GM21381 (cell line): ENCODE measurements around the gene ZBTB12.
"Not testable (repeated sequence)": the region's sequence is repeated elsewhere in the genome, so short reads cannot be mapped to it uniquely, and the experiment has no call there.

Source experiments
- ATAC-seq: cut with Tn5 transposase; IDR thresholded peaks from one replicate; pipeline ENCODE4 v1.9.1; 2021; ENCODE audit warnings: mild to moderate bottlenecking, moderate library complexity; ENCODE audit not compliant: unreplicated experiment

The ZBTB12 gene

GRCh38 chr6:31877125-31877650 lies 24.7 kb downstream of the ZBTB12 start:
- no peak for ATAC-seq

- ATAC-seq: no peak
Observed at GRCh38 chr6:31876357-31876756, 25.5 kb downstream of the ZBTB12 start.

GRCh38 chr6:31875877-31876276 lies 26.0 kb downstream of the ZBTB12 start:
- no peak for ATAC-seq

- no peak for ATAC-seq
Observed at GRCh38 chr6:31874836-31875572, 26.9 kb downstream of the ZBTB12 start.

GRCh38 chr6:31874084-31874670 lies 27.7 kb downstream of the ZBTB12 start:
- no peak for ATAC-seq

GRCh38 chr6:31871046-31871659 lies 30.7 kb downstream of the ZBTB12 start:
- ATAC-seq: no peak

- no peak for ATAC-seq
Observed at GRCh38 chr6:31870385-31870921, 31.4 kb downstream of the ZBTB12 start.

GRCh38 chr6:31869343-31869742 lies 32.5 kb downstream of the ZBTB12 start:
- ATAC-seq: no peak

- not testable (repeated sequence) for ATAC-seq
Observed at GRCh38 chr6:31868658-31868971, 33.3 kb downstream of the ZBTB12 start.

GRCh38 chr6:31865205-31866118 lies 36.4 kb downstream of the ZBTB12 start:
- no peak for ATAC-seq

- no peak for ATAC-seq
Observed at GRCh38 chr6:31864818-31865204, 37.1 kb downstream of the ZBTB12 start.

GRCh38 chr6:31864123-31864562 lies 37.7 kb downstream of the ZBTB12 start:
- ATAC-seq: not testable (repeated sequence)

- ATAC-seq: peak; percentile 86
Observed at GRCh38 chr6:31862344-31863235, 39.3 kb downstream of the ZBTB12 start, which contains the start of gene NEU1. Gene NEU1, minus strand, starts transcription at chr6:31862821. Its CDS starts 45 bp downstream, at chr6:31862776.

GRCh38 chr6:31861919-31862343 lies 40.0 kb downstream of the ZBTB12 start:
- ATAC-seq: no peak

- no peak for ATAC-seq
Observed at GRCh38 chr6:31861150-31861549, 40.7 kb downstream of the ZBTB12 start.

GRCh38 chr6:31860349-31860748 lies 41.5 kb downstream of the ZBTB12 start:
- no peak for ATAC-seq

- no peak for ATAC-seq
Observed at GRCh38 chr6:31859923-31860322, 42.0 kb downstream of the ZBTB12 start.

- no peak for ATAC-seq
Observed at GRCh38 chr6:31858707-31859106, 43.2 kb downstream of the ZBTB12 start.

GRCh38 chr6:31857774-31858173 lies 44.1 kb downstream of the ZBTB12 start:
- ATAC-seq: not testable (repeated sequence)
